IMR-90 (cell line): Measurements from ENCODE around the gene SLAMF9. TPM values are rescaled to one million over a fixed set of nuclear protein-coding genes. Genes with fewer than 3 reads are reported as not detected.

Experiments used
- FOS ChIP-seq: fragments of 150-350 bp; IDR thresholded peaks from 2 replicates; pipeline ENCODE4 v1.6.1; 2016; ENCODE audit warnings: low read depth, low read length
- MAFK ChIP-seq: IDR thresholded peaks from 2 replicates; pipeline ENCODE4 v1.6.1; 2012; ENCODE audit warnings: low read depth, low read length, improper control_type of control experiment
- MXI1 ChIP-seq: IDR thresholded peaks from 2 replicates; pipeline ENCODE4 v1.6.1; 2012; ENCODE audit warnings: low read depth, mild to moderate bottlenecking, low read length, moderate library complexity, borderline replicate concordance
- polyA plus RNA-seq, 3 experiments: library from polyadenylated mRNA; depleted of rRNA; stranded (reverse); fragments of >200 nt; gene quantifications; 2 replicates each; pipeline ENCODE4 v1.2.3, GENCODE V29; 2012; ENCODE audit warnings: low replicate concordance in 1 of 3
- total RNA-seq: library from RNA; depleted of rRNA; stranded (reverse); fragments of >200 nt; gene quantifications from 2 replicates; pipeline ENCODE4 v1.2.3, GENCODE V29; 2012
- TF ChIP-seq, protein P1 (sequence below): conservative IDR thresholded peaks from 2 replicates; pipeline ENCODE4 v1.5.1; 2012; ENCODE audit warnings: mild to moderate bottlenecking, low read depth, low read length, improper control_type of control experiment

SLAMF9 gene
- total and polyA plus RNA-seq, 2 of the 4 experiments (the other 2 are of a cell fraction) = 0.18 to 0.67 TPM

DNA sequence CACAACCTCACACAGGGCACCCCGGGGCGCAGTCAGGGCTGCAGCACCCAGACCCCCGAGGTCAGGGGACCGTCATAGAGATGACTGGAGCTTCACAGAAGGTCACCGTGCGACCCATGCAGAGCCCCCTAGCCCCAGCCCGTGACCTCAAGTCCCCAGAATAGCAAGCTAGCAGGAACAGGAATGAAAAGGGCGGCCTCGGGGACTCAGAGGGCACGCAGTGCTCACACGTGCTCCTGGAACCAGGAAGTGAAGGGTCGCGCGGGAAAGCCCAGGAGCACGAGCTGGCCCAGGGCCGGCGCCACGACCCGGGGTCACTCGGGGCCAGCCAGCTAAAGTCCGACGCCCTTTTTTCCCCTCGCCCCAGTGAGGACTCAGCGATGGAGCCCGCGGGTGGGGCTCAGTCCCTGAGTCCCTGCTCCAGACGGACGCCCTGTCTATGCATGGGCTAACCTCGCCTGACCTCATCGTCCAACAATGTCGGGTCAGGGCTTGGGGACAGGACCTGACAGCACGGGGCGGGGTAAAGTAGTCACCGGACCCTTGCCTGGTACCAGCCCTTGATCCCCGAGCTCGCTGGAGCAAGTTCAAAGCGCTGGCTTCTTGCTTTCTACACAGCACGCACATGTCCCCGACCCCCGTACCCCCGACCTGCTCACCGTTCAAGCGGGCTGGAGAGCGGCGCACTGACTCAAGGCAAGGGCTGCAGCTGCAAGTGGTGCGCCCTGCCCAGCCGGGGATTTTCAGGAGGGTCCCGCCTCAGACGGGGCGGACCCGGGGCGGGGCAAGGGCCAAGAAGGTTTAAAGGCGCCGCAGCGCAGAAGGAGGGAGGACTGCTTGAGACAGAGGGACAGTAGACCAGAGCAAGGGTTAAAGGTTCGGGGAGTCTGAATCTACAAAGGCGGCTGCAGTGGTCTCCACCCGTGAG lies 29.0 kb downstream of the SLAMF9 start, which contains the start of gene TAGLN2 (continued):
- TF ChIP-seq, protein P1, sequence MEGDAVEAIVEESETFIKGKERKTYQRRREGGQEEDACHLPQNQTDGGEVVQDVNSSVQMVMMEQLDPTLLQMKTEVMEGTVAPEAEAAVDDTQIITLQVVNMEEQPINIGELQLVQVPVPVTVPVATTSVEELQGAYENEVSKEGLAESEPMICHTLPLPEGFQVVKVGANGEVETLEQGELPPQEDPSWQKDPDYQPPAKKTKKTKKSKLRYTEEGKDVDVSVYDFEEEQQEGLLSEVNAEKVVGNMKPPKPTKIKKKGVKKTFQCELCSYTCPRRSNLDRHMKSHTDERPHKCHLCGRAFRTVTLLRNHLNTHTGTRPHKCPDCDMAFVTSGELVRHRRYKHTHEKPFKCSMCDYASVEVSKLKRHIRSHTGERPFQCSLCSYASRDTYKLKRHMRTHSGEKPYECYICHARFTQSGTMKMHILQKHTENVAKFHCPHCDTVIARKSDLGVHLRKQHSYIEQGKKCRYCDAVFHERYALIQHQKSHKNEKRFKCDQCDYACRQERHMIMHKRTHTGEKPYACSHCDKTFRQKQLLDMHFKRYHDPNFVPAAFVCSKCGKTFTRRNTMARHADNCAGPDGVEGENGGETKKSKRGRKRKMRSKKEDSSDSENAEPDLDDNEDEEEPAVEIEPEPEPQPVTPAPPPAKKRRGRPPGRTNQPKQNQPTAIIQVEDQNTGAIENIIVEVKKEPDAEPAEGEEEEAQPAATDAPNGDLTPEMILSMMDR = no peak
- TF ChIP-seq FOS (peak; percentile 5; the same call in 1 of the 2 replicates), MXI1 (0 out of 2 replicates have a peak, but pooled peaks have one; percentile 60), MAFK (no peak)
